ENCODE data around the gene TGFBI. TPM values are rescaled to one million over a fixed set of nuclear protein-coding genes. Genes with fewer than 3 reads are reported as not detected.

Gene TGFBI
- total RNA-seq, 2 experiments from 2014 or later = not detected

DNA sequence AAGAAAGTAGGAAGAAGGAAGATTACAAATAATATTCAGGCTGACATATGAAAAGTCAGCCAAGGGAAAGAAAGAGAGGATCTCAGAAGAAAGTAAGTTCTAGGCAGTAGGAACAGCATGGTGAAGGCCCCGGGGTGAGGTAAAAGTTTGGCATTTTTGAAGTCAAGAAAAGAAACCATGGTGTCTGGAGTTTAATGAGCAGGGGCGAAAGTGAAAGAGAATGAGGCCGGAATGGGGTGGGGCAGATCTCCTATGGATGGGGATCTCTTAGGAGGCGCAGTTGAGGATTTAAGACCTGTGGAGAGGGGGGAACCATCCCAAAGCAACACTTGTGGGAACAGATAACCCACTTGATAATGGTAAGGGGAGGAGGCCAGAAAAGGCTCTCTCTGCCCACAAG lies 61.5 kb downstream of the TGFBI start:
- no peak overlapping the region for H3K27ac Mint-ChIP-seq
- no peak for DNase-seq
- no peaks in the 10 kb centered on the region for H3K36me3 Mint-ChIP-seq
- H3K27me3 Mint-ChIP-seq = peaks cover 6% of the 10 kb centered on the region
- no peaks in the 10 kb centered on the region for H3K4me1 Mint-ChIP-seq
- H3K4me3 Mint-ChIP-seq = no peak overlapping the region
- no peaks in the 10 kb centered on the region for H3K9me3 Mint-ChIP-seq

- no peak for DNase-seq
- no peak overlapping the region for H3K4me3 Mint-ChIP-seq
- H3K36me3 Mint-ChIP-seq = no peaks in the 10 kb centered on the region
- no peaks in the 10 kb centered on the region for H3K4me1 Mint-ChIP-seq
- no peak overlapping the region for H3K27ac Mint-ChIP-seq
- H3K9me3 Mint-ChIP-seq = no peaks in the 10 kb centered on the region
- H3K27me3 Mint-ChIP-seq = peaks cover 17% of the 10 kb centered on the region
Observed at GRCh38 chr5:136094189-136094912, 65.6 kb downstream of the TGFBI start.

DNA sequence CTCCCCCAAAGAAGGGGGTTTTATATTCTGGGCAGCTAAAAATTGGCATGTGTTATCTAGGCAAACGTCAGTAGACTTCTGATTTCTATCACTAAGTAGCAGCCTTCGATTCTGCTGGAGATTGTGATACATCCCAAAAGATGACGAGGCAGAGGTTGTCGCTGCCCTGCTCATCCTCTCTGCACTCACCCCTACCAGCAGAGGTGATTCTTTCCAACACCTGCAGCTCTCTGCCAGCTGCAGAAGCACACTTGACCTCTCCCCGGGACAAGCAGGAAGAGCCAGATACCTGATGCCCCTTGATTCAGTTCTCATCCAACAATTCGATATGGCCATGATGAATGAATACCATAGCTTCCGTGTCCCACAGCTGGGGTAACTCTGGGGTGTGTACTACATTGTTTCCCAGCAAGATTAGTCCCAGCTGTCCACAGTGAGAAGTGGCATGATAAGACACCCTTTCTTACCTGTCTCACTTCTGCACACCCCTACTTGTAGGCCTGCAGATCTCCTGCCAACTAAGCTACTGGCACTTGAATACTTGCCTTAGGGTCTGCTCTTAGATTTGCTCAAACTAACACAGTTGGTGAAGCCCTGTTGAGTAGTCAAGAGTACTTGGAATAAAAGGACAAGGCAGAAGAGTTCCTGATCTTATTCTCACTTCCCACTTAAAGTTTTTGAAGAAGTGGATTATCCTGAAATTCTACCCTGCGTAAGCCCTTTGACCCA lies 66.3 kb downstream of the TGFBI start:
- no peaks in the 10 kb centered on the region for H3K36me3 Mint-ChIP-seq
- peaks cover 19% of the 10 kb centered on the region for H3K27me3 Mint-ChIP-seq
- H3K9me3 Mint-ChIP-seq = no peaks in the 10 kb centered on the region
- H3K27ac Mint-ChIP-seq = no peak overlapping the region
- DNase-seq = no peak
- no peaks in the 10 kb centered on the region for H3K4me1 Mint-ChIP-seq
- no peak overlapping the region for H3K4me3 Mint-ChIP-seq

- no peaks in the 10 kb centered on the region for H3K9me3 Mint-ChIP-seq
- no peaks in the 10 kb centered on the region for H3K36me3 Mint-ChIP-seq
- H3K4me1 Mint-ChIP-seq = no peaks in the 10 kb centered on the region
- peaks cover 21% of the 10 kb centered on the region for H3K27me3 Mint-ChIP-seq
- no peak for DNase-seq
- no peak overlapping the region for H3K4me3 Mint-ChIP-seq
- no peak overlapping the region for H3K27ac Mint-ChIP-seq
Observed at GRCh38 chr5:136098176-136098575, 69.4 kb downstream of the TGFBI start.

DNA sequence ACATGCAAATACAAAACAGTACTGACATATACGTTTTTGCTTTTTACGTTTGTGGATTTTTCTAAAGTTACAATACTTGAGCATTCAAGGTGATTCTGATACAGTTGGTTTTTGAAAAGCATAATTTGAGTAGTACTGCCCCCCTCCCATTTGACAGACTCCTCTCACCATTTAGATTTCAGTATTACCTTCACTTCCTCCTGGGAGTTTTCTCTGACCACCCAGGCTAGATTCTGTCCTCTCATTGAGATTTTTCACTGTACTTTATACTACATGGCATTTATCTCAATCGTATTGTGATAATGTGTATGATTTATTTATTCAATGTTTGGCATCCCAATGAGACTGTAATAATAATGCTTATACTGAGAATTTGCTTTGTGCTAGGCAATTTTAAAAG lies 71.1 kb downstream of the TGFBI start:
- Mint-ChIP-seq H3K27me3 (peaks cover 15% of the 10 kb centered on the region), H3K27ac (no peak overlapping the region), H3K9me3 (no peaks in the 10 kb centered on the region), H3K4me1 (no peaks in the 10 kb centered on the region), H3K36me3 (no peaks in the 10 kb centered on the region), H3K4me3 (no peak overlapping the region)
- no peak for DNase-seq

DNA sequence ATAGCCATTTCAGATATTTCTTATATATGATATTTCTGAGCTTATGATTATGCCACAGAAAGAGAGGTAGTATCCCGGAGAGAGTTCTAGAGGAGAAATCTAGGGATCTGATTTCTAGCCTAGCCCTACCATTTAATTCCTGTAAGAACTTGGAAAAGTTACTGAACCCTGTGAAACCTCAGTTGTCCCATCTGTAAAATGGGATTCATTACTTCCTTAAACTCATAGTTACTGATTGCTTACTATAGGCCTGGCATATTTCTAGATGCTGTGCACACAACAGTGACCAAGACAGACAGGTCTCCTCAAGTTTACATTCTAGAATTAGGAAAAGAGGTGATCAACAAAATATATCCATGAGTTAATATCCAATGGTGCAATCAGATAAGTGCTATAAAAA lies 73.1 kb downstream of the TGFBI start:
- Mint-ChIP-seq H3K4me1 (no peaks in the 10 kb centered on the region), H3K4me3 (no peak overlapping the region), H3K27ac (no peak overlapping the region), H3K36me3 (no peaks in the 10 kb centered on the region), H3K9me3 (no peaks in the 10 kb centered on the region), H3K27me3 (peaks cover 15% of the 10 kb centered on the region)
- no peak for DNase-seq

DNA sequence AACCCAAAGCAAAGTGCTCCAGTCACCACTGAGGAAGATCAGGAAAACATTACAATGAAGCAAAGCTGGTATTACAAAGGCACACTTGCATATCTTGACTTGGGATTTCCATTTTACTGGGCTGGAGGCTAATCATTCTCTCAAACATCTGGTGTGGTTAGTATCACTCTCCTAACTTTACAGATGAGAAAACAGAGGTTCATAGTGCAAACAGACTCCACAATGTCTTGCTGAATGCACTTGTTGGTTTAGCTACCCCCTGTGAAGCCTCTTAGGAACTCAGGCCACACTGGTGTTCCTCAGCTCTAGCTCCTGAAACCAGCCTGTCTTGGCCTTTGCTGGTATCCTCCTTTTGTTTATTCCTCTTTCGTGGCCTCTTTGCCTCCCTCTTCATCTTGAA lies 74.3 kb downstream of the TGFBI start:
- Mint-ChIP-seq H3K4me1 (no peaks in the 10 kb centered on the region), H3K4me3 (no peak overlapping the region), H3K27ac (no peak overlapping the region), H3K9me3 (no peaks in the 10 kb centered on the region), H3K27me3 (peaks cover 5% of the 10 kb centered on the region), H3K36me3 (no peaks in the 10 kb centered on the region)
- no peak for DNase-seq

GRCh38 chr5:136104306-136104965 lies 75.6 kb downstream of the TGFBI start:
- Mint-ChIP-seq H3K27ac (no peak overlapping the region), H3K36me3 (no peaks in the 10 kb centered on the region), H3K27me3 (peaks cover 5% of the 10 kb centered on the region), H3K4me1 (no peaks in the 10 kb centered on the region), H3K4me3 (no peak overlapping the region), H3K9me3 (no peaks in the 10 kb centered on the region)
- no peak for DNase-seq

DNA sequence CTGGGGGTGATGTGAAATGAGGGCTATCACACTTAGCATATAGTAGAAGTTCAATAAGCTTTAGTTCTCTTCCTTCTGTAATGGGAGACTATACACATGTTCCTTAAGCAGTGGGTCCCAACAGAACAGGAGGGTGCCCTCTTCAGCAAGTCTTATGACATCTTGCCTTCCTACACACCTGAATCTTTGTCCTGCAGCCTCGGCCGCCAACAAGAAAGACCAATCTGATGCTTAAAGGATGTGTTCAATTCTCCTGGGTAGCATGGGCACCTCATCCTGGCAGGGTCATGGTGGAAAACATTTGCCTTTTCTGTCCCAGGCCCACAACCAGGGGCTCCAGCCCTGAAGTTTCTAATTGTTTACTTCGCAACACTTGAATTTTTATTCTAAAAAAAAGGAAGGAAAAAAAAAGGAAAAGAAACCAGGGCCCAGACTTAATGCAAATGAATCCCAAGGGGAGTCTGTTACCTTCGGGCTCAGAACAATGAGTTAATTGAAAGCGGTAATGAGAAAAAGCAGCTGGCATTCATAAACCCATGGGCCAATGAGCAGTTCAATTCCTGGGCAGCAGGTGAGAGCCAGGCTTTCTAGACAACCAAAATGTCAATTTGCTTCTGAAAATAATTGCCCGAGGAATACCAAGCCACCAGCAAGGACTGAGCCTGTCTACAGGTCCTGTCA lies 77.7 kb downstream of the TGFBI start:
- Mint-ChIP-seq H3K36me3 (no peaks in the 10 kb centered on the region), H3K4me3 (no peak overlapping the region), H3K27ac (no peak overlapping the region), H3K4me1 (no peaks in the 10 kb centered on the region), H3K27me3 (no peaks in the 10 kb centered on the region), H3K9me3 (no peaks in the 10 kb centered on the region)
- DNase-seq = no peak

GRCh38 chr5:136108180-136108611 lies 79.4 kb downstream of the TGFBI start:
- no peak overlapping the region for H3K4me3 Mint-ChIP-seq
- no peaks in the 10 kb centered on the region for H3K9me3 Mint-ChIP-seq
- no peak overlapping the region for H3K27ac Mint-ChIP-seq
- H3K36me3 Mint-ChIP-seq = no peaks in the 10 kb centered on the region
- H3K4me1 Mint-ChIP-seq = no peaks in the 10 kb centered on the region
- no peak for DNase-seq
- H3K27me3 Mint-ChIP-seq = peaks cover 2% of the 10 kb centered on the region

DNA sequence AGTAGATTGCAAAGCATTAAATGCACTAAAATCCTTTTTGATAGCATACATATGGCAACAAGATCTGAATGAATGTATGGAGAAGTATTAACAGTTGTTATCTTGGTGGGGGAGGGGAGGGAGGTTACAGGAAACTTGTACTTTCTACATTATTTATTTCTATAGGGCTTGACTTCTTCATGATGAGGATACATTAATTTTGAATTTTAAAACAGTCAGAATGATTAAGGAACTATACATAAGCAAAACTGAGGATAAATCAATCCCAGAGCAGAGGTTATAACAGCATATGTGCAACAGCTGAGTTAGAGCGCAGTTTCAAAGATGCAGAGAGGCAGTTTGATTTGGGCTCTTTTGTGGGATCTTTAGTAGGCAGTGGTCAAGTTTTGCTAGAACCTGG lies 80.0 kb downstream of the TGFBI start:
- H3K4me3 Mint-ChIP-seq = no peak overlapping the region
- no peak for DNase-seq
- no peaks in the 10 kb centered on the region for H3K4me1 Mint-ChIP-seq
- peaks cover 4% of the 10 kb centered on the region for H3K27me3 Mint-ChIP-seq
- no peaks in the 10 kb centered on the region for H3K9me3 Mint-ChIP-seq
- H3K27ac Mint-ChIP-seq = no peak overlapping the region
- H3K36me3 Mint-ChIP-seq = no peaks in the 10 kb centered on the region

GRCh38 chr5:136109453-136110135 lies 80.8 kb downstream of the TGFBI start:
- Mint-ChIP-seq H3K9me3 (no peaks in the 10 kb centered on the region), H3K36me3 (no peaks in the 10 kb centered on the region), H3K27ac (no peak overlapping the region), H3K4me3 (no peak overlapping the region), H3K4me1 (no peaks in the 10 kb centered on the region), H3K27me3 (peaks cover 4% of the 10 kb centered on the region)
- no peak for DNase-seq
